Neutrophil (primary cell): ENCODE data around the gene ANKS6.
A peak's percentile ranks its signal among the peaks of the same experiment; 100 is the strongest.

Experiments
- H3K27ac ChIP-seq: fragments of 200-600 bp; sonication (generic); 2 replicates; pipeline ENCODE4 v1.5.1; 2016; ENCODE audit warnings: mild to moderate bottlenecking, moderate library complexity
- H3K27me3 ChIP-seq: fragments of 200-600 bp; sonication (generic); 2 replicates; pipeline ENCODE4 v1.6.0; 2016; ENCODE audit warnings: mild to moderate bottlenecking
- H3K36me3 ChIP-seq: fragments of 200-600 bp; sonication (generic); 2 replicates; pipeline ENCODE4 v1.5.1; 2017
- H3K4me1 ChIP-seq, 2 experiments: fragments of 200-600 bp in 1 of 2; sonication (generic) in 1 of 2; 1 replicate in 1 of 2; 2 replicates in 1 of 2; pipeline versions ENCODE4 v1.5.1 to v1.6.1; 2013 to 2016; ENCODE audit warnings: low read depth in 1 of 2, low read length in 1 of 2, mild to moderate bottlenecking in 1 of 2, moderate library complexity in 1 of 2; ENCODE audit not compliant: control insufficient read depth in 1 of 2, insufficient read depth in 1 of 2
- H3K4me3 ChIP-seq, 2 experiments: fragments of 200-600 bp in 1 of 2; sonication (generic) in 1 of 2; 1 replicate in 1 of 2; 2 replicates in 1 of 2; pipeline ENCODE4 v1.5.1; 2013 to 2016; ENCODE audit warnings: low read depth in 1 of 2, low read length in 1 of 2, mild to moderate bottlenecking in 1 of 2, moderate library complexity in 1 of 2
- H3K9me3 ChIP-seq: fragments of 200-600 bp; sonication (generic); 2 replicates; pipeline ENCODE4 v1.5.1; 2016
- CTCF ChIP-seq: fragments of 200-600 bp; sonication (generic); IDR thresholded peaks from 2 replicates; pipeline ENCODE4 v1.5.1; 2016; ENCODE audit warnings: antibody characterized with exemption

The ANKS6 gene

DNA sequence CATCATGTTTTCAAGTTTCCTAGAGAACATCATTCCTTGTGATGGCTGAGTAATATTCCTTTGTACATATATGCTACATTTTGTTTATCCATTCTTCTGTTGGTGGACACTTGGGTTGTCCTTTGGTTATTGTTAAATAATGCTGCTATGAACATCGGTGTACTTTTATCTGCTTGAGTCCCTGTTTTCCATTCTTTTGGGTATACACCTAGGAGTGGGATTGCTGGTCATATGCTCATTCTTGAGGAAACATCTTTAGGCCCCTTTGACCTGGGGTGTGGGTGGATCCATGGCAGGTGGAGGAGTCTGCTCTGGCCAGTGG is 36.4 kb upstream of the ANKS6 start:
- Histone ChIP-seq H3K36me3 (no peaks in the 10 kb centered on the region), H3K4me3 (no peak overlapping the region), H3K9me3 (no peaks in the 10 kb centered on the region), H3K27ac (no peak overlapping the region), H3K4me1 (peaks cover 37% of the 10 kb centered on the region in 2 experiments), H3K27me3 (no peaks in the 10 kb centered on the region)
- TF ChIP-seq CTCF: no peak

DNA sequence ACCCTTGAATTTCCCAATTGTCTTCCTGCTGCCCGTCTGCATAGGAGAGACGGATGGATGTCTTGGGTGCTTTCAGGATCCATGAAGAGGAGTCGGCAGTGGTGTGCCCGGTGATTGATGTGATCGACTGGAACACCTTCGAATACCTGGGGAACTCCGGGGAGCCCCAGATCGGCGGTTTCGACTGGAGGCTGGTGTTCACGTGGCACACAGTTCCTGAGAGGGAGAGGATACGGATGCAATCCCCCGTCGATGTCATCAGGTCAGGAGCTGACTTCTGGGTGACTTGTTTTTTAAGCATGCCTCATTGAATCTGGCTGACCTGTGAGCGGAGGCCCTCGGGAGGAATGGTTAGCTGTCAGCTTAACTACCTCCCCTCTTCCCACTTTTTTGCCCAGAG is 35.3 kb upstream of the ANKS6 start:
- Histone ChIP-seq H3K9me3 (no peaks in the 10 kb centered on the region), H3K27me3 (no peaks in the 10 kb centered on the region), H3K4me1 (peaks cover 37% of the 10 kb centered on the region in 2 experiments), H3K27ac (peak overlapping the region; percentile 73), H3K4me3 (peak overlapping the region in 1 of 2 experiments; percentile 12), H3K36me3 (no peaks in the 10 kb centered on the region)
- no peak for TF ChIP-seq CTCF

DNA sequence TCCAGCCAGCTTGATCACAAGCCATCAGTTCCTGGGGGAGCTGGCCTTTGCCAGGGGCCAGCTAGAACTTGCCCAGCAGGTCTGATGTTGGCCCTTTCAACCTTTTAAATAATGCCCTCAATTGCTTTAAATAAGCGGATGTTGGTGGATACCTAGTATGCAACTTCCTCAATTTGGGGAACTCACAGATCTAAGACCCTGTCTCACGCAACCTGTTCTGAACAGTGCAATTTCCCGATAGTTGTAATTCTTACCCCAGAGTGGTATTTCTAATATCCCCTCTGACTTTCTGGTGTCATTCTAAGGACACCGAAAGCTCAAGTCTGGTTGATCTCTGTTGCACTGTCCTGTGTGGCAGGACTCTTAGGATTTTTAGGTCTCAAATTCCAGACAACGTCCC is 34.2 kb upstream of the ANKS6 start:
- Histone ChIP-seq H3K36me3 (no peaks in the 10 kb centered on the region), H3K27me3 (no peaks in the 10 kb centered on the region), H3K27ac (peak overlapping the region; percentile 73), H3K9me3 (no peaks in the 10 kb centered on the region), H3K4me1 (peaks cover 37% of the 10 kb centered on the region in 2 experiments), H3K4me3 (peak overlapping the region; percentile 22 to 25)
- TF ChIP-seq CTCF: no peak

GRCh38 chr9:98829766-98830165 is 33.4 kb upstream of the ANKS6 start:
- Histone ChIP-seq H3K27me3 (no peaks in the 10 kb centered on the region), H3K27ac (peak overlapping the region; percentile 73), H3K36me3 (no peaks in the 10 kb centered on the region), H3K4me1 (peaks cover 37% of the 10 kb centered on the region in 2 experiments), H3K4me3 (peak overlapping the region in 1 of 2 experiments; percentile 25), H3K9me3 (no peaks in the 10 kb centered on the region)
- TF ChIP-seq CTCF: no peak

- no peaks in the 10 kb centered on the region for H3K36me3 ChIP-seq
- no peak overlapping the region for H3K27ac ChIP-seq
- no peak for TF ChIP-seq CTCF
- H3K9me3 ChIP-seq: no peaks in the 10 kb centered on the region
- peaks cover 12% of the 10 kb centered on the region for H3K27me3 ChIP-seq
- peaks cover 32 to 34% of the 10 kb centered on the region in 2 experiments for H3K4me1 ChIP-seq
- H3K4me3 ChIP-seq: no peak overlapping the region
These were observed 30.4 kb upstream of the ANKS6 start for GRCh38 chr9:98826716-98827115.

- Histone ChIP-seq H3K4me1 (peaks cover 19 to 21% of the 10 kb centered on the region in 2 experiments), H3K9me3 (no peaks in the 10 kb centered on the region)
- TF ChIP-seq CTCF: no peak
These were observed 29.1 kb upstream of the ANKS6 start for GRCh38 chr9:98825414-98825813.

More at GRCh38 chr9:98825414-98825813, 29.1 kb upstream of the ANKS6 start:
- H3K4me3 ChIP-seq: no peak overlapping the region
- H3K27ac ChIP-seq: no peak overlapping the region
- H3K36me3 ChIP-seq: no peaks in the 10 kb centered on the region
- H3K27me3 ChIP-seq: peaks cover 12% of the 10 kb centered on the region
